HG02759 (cell line): ENCODE data around the gene PAQR8.

ENCODE experiments used
- ATAC-seq: cut with Tn5 transposase; IDR thresholded peaks from one replicate; pipeline ENCODE4 v1.9.1; 2021; ENCODE audit warnings: mild to moderate bottlenecking, moderate library complexity; ENCODE audit not compliant: unreplicated experiment

Gene PAQR8, protein sequence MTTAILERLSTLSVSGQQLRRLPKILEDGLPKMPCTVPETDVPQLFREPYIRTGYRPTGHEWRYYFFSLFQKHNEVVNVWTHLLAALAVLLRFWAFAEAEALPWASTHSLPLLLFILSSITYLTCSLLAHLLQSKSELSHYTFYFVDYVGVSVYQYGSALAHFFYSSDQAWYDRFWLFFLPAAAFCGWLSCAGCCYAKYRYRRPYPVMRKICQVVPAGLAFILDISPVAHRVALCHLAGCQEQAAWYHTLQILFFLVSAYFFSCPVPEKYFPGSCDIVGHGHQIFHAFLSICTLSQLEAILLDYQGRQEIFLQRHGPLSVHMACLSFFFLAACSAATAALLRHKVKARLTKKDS

DNA sequence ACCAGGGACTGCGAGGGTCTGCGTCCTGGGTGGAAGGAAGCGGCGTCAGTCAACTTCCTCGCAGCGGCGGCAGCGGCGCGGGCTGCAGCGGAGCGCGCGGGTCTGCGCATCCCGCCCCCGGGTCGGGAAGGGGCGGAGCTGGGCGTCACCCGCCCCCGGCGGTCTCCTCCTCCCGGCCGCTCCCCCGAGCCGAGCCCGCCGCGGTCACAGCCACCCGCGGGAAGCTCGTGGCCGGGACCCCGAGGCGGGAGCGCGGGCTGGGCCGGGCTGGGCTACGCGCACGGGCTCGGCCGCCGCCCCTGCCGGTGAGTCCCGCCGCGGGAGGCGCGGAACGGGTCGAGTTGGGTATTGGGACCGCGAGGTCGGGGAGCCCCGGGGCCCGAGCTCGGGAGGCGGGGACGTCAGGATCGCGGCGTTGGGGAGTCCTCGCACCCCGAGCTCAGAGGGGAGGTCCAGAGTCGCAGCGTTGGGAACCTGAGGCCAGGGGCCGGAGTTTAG lies at the start of gene PAQR8:
Gene PAQR8, plus strand, starts transcription at position 207 of the 498 bp plus-strand sequence. CDS start 41,063 bp downstream, outside the sequence.
- peak; percentile 93 for ATAC-seq

DNA sequence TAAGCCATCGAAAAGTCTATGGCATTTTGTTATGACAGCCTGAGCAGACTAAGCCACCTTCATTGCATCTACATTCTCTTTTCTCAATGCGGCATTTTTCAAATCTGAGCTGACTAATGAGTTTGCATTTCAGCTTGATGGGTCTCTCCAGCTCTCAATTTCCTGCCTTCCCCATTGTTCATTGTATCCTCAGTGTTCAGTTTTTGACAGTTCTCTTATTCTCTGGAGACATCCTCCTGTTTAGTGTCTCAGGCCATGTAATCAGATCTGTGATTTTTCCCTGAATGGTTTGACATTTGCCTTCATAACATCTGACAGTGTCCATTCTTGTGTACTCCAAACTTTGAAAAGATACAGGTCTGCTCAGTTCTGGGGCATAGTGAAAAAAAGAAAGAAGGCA lies 49.5 kb upstream of the PAQR8 start:
- ATAC-seq, result no peak

DNA sequence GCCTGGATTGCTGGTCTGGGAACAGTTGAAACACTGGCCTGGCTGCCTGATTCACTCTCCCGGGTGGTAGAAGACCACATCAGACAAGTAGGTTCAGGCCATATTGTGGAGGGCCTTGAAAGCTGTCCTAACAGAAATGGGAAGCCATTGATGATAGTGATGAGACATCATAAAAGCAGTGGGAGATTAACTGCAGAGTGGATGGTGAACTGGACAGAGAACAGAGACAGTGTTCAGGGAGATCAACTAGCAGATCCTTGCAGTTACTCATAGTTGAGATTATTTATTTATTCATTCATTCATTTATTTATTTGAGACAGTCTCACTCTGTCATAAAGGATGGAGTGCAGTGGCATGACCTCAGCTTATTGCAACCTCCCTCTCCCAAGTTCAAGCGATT lies 47.2 kb upstream of the PAQR8 start:
- ATAC-seq, result no peak

DNA sequence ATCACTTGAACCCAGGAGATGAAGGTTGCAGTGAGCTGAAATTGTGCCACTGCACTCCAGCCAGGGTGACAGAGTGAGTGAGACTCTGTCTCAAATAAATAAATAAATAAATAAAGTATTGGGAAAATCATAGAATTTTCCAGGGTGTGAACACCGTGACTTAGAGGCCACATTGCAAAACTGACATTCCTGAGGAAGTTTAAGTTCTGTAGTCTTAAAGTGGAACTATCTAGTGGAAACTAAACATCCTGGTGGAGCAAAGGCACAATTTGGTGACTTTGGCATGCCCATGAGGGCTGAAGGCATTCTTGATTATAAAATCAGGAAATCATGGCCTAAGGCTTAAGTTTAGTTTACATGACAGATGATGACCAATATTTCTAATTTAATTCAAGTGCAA lies 44.7 kb upstream of the PAQR8 start:
- ATAC-seq, result no peak

DNA sequence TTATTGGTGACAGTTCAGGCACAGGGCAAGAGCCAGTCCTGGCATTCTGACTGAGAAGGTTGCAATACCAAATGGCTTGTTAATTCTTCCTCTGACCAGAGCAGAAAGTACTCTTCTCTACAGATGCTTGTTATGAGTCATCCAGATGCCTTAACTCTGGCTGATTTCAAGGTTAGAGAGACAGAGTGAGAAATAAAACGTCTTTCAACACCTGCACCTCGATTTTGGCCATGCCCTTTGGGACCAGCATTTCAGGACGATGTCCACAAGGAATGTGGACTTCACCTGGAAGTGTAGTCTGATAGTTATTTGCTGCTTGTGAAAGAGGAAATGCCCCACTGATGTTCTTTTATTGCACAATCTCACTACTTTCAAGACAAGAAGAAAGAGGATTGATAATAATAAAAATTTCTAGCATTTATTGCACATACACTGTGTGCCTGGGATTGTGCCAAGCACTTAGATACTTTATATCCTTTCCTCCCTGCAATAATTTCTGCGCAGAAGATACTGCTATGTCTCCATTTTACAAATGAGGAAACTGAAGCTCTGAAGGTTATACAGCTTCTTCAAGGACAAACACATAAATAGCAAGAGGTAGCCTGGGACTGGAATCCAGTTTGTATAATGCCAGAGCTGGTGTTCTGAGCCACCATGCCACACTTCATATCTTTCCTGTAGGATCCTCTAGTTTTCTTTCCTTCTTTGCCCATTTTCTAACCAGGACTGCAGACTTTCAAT lies 43.9 kb upstream of the PAQR8 start:
- peak; percentile 99 for ATAC-seq

DNA sequence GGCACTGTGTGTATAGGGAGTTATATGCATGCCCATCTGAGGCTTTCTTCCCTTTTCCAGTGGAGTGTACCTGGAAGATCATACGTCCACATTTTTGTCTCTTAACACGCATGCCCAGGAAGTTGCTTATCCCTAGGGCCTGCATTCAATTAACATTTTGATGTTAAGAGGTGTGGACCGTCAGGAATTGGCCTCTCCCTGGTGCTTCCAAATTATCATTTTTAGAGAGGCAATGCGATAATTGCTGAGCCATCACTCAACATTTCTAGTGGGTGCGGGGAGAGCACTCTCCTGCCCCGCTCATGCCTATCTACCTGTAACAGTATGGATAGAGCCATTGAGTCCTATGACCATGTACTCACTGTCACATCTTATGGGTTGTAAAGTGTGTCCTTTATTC lies 37.8 kb upstream of the PAQR8 start:
- no peak for ATAC-seq

DNA sequence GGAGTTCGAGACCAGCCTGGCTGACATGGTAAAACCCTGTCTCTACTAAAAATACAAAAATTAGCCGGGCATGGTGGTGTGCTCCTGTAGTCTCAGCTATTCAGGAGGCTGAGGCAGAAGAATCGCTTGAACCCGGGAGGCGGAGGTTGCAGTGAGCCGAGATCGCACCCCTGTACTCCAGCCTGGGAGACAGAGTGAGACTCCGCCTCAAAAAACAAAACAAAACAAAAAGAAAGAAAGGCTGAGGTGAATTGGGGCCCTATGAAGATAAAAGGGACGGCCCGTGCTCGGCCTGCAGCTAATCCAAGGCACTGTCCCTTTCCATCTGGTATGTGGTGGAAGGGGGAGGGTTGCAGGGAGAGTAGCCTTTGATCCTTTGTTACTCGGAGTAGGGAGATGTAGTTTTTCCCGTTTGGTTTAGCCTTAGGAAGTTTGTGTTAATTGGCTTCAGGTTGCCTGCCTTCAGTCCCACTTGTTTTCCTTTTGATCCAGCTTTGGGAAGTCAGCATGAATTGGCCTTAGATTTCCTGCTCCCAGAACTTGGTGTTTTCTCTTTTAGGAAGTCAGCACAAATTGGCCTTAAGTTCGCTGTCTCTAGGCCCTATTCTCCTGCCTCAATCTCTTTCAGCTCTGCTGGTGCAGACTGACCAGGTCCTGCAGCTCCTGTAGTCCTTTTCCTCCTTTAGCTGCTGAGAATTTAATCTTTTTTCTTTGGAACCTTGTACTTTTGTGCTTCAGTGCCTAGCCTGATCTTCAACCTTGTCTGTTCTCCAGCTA lies 36.1 kb upstream of the PAQR8 start:
- no peak for ATAC-seq

DNA sequence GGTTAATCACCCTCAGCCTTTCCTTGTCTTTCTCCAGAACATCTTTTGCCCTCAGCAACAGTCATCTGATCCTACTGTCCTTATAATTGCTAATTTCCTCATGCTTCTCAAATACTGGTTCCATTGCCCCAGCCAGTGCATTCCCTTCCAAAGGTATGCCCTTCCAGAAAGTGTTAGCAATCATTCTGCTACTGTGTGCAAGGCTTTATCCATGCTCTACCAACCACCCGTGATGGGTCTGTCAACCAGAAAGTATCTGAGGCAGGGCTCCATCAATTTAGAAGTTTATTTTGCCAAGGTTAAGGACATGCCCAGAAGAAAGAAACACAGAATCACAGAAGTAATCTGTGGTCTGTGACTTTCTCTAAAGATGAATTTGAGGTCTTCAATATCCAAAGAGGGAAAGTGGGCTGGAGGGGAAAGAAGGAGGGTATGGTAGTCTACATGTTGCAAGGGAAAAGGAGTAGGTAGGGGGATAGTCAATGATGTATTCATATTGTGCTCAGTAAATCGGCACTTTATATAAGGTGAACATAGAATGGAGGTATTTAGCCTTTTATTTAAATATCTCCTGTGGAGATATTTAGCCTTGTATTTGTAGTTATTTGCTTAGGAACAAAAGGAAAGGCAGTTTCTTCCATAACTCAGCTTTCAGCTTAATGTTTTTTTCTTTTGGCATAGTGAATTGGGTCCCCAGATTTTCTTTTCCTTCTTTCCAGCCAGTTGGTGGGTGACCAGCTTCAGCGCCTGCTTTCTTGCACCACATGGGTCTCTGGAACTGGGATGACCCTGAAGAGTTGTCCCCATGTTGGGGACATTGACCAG lies 35.2 kb upstream of the PAQR8 start:
- ATAC-seq, result peak; percentile 47

DNA sequence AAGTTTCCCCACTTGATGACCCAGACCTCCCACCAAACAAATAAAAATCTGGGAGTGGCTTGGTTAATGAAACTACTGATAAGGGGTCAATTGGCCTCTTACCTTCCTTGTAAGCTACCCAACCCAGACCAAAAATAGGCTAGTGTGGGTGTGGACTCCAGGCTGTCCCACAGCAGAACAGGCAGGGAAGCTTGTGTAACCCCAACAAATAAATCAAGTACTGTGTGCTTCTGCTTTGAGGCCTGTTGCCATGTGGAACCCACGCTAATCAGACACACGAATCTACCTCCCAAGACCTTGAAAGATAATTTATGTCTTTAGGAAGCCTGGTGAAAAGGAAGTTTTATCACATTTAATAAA lies 33.7 kb upstream of the PAQR8 start:
- ATAC-seq, result no peak

DNA sequence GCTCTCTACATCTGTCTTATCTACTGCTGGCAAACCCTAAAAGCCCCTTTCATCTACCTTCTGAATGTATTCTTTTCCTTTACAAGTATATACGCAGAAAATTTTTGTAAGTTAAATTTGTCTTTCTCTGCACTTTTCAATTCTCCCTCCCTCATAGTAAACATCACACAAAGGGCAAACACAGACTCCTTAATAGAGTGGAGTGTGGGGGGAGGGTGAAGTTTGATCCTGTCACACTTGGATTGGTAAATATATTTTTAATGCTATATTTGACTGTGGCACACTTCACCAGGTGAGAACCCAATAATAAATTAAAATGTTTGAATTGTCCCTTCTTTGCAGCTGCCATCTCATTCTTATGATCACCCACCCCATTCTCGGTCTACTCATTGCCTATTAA lies 33.2 kb upstream of the PAQR8 start:
- no peak for ATAC-seq

DNA sequence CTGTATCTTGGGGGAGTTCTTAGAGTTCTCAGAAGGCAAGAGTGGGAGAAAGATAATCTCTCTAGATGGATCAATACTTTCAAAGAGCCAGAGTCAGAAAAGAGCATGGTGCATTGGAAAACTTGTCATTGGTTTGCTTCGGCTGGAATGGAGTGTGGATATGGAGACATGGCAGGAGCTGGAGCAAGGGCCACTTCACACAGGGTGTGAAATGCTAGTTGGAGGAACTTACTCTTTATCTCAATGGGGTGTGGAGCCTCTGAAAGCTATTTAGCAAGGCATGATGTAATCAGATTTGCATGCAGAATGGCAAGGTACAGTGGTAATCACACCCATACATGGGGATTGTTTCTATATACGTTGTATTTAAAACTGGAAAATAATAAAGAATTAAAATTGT lies 31.5 kb upstream of the PAQR8 start:
- no peak for ATAC-seq

DNA sequence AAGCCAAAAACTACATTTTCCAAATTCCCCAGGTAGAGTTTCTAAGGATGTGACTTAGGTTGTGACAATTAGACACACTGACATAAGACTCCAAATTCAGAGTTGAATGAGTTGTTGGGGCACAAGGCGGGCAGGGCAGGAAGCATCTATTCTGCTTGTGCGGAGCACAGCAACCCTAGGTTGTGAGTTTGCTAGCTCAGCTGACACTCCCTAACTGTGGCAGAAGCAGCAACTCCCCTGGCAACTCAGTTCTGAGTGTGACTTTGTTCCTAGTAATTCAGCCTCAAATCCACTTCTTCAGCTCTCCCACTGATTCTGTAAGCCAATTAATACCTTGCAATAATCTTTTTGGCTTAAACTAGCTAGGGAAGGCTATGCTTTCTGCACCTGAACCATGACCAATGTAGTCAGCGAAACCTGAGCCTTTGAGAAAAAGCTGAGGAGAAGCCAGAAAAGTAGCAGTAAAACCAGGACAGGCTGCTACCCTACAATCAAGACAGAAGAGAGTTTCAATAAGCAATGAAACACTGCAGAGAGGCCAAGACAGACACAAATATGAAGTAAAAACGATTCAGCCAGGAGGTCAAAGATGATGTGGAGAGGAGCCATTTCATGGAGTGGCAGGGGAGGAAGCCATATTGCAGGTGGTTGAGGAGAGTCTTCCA lies 30.0 kb upstream of the PAQR8 start:
- ATAC-seq, result no peak

DNA sequence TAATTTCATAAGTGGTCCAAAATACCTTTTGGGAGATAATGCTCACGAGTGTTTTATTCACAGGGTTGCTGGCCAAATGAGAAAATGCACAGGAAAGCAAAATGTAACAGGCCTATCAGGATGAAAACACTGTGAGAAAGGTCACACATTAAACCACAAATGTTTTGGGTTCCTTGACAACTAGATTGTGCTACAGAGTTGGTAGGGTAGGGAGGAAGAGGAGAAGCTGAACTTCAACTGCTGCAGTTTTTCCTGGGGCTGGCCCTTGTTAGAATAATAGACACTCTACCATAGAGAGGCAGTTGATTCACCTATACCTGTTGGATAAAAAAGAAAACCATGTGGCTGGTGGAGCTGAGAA lies 28.1 kb upstream of the PAQR8 start:
- ATAC-seq, result no peak

DNA sequence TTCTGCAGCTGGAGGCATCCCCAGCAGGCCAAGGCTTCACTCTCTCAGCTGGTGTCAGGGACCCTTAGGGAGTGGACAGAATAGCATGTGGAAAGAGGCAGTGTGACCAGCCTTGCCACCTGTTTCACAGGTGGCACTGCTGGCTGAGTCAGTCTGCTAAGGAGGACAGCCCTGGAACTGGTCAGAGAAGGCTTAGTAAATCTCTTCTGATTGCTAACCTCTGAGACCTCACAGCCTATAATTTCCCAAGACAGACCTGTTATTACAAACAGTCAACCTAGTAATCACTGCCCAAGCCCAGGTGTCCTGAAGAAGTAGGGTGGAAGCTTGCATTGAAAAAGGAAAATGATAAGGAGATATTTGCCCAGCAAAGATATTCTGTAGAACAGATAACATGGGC lies 26.4 kb upstream of the PAQR8 start:
- ATAC-seq, result no peak

DNA sequence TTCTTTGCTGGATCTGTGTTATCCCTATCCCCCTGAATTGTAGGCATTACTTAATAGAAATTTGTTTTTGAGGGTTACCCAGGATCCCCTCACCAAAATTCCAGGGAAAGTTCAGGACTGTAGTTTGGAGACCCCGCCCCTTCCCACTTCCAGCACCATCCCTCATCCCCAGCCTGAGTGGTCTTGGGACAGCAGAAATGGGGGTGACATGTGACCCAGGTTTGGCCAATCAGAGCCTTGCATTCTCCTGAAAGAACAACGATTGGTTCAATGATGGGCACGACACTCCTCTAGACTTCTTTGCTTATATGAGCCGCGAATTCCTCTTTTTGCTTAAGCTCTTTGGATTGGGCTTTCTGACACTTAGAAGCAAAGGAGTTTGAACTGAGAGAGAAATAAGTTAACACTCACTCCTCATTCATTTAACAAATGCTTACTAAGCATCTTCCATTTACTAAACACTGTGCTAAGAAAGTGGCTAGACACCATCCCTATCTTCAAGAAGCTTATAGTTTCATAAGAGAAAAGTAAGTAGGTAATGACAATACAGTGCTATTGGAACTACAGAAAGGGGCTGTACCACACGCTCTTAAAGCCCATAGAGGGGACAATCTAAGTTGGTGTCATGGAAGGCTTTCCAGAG lies 24.9 kb upstream of the PAQR8 start:
- ATAC-seq, result no peak

DNA sequence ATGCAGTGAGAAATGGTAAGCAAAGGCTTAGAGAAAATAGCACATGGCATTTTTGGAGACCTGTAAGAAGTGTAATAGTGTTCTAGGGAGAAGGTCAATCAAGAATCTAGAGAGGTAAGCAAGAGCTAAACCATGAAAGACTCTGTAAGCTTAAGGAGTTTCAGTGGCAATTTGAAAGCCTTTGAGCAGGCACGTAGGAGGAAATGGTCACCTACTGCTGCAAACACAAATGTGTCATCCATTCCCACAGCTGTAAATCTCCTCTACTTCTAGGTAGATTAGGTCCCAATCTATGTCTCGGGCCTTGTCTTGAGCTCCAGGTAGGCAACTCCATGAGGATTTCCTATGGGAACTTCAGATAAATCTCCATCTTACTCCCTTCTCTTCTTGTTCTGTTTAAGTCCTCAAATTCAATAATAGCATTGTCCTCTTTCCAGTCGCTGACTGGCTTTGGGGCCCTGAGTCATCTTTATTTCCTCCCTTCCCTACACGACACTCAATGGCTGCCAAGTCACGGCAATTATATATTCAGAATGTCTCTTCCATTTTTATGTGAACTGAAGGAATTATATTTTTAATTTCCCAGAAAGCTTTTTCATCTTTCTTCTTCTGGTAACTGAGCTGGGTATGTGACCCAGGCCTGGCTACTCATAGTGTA lies 24.2 kb upstream of the PAQR8 start:
- ATAC-seq, result no peak

DNA sequence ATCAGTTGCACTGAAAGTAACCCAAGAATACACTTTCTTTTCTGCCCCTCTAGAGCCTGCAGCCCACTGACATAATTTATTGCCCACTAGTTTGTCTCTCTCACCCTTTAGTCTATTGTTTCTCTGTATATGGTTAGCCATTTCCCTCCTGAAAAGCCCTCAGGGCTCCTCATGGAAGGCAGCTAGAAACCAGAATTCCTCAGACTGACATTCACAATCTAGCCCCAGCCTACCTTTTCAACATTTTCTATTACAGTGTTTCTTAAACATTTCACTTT lies 21.4 kb upstream of the PAQR8 start:
- no peak for ATAC-seq

DNA sequence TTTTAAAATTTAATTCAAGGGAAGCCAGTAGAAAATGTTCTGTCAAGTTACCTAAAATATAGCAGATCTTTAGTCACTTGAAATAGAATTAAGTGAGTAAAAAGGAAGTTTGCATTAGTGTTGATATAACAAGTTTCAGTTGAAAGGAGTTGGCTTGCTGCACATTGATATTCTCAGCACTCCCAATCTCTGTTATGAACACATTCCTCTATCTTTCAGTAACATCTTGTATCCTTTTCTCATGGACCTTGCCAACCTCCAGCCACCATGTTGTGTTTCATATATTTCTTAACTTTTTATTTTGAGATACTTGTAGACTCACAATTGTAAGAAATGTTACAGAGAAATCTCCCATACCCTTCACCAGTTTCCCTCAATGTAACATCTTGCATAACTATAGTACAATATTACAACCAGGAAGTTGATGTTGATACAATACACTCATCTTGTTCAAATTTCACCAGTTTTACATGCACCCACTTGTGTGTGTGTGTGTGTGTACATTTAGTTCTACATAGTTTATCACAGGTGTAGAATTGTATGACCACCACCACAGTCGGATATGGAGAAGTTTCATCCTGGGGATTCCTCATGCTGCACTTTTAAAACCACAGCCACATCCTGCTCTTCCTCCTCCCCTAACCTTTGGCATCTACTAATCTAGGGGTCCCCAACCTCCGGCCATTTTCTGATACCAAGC lies 20.2 kb upstream of the PAQR8 start:
- ATAC-seq, result no peak

DNA sequence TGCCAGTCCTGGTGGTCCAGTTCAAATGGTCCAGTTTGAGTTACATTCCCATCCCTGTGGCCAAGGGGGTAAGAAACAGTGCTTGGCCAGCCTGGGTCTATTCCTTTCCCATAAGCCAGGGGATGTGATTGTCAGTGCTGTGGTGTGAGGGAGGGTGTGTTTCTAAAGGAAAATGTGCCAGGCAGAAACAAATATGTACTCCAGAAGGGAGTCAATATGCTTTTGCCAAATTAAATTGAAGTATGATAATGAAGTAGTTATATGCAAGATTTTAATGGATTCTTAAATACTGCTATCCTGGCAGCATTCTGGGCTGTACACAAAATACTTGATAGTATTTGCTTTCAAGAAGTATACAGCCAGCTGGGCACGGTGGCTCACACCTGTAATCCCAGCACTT lies 16.6 kb upstream of the PAQR8 start:
- no peak for ATAC-seq
